Activated CD4-positive, alpha-beta T cell treated with anti-CD3 and anti-CD28 coated beads, Interleukin-2, Interleukin-6, amounts not matched to agents 100 ng/mL and 50 ng/mL, durations not matched to agents 16 hours and 8 hours (primary cell): ENCODE data around the gene ANKS6.

Experiments
- DNase-seq: peaks from one replicate; pipeline ENCODE4 v3.0.0-alpha.2; 2020

Gene ANKS6

DNA sequence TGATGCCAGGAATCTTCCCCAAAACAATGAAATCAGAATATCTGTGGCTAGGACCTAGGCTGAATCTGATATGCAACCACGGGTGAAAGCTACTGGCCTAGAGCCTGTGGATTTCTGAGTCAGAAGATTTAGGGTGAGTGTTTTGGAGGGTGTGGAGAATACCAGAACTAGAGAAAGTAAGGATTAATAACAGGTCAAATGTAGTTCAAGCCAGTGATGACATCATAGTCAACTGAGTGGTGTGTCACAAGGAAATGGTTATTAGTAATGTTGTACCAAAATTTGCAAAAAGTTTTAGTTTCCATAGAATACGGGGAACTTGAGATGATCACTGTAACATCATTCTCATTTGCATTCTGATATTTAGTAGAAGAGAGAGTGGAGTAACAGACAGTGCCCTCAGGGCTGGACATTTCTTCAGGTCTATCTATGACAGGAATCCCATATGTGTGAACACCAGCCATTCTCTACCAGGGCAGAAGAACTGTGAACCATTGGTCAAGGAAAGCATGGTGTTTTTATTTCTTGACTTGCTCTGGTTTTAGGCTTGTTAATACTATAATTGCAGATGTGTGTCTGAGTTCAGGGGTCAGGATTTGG lies 14.8 kb upstream of the ANKS6 start:
- no peak for DNase-seq

DNA sequence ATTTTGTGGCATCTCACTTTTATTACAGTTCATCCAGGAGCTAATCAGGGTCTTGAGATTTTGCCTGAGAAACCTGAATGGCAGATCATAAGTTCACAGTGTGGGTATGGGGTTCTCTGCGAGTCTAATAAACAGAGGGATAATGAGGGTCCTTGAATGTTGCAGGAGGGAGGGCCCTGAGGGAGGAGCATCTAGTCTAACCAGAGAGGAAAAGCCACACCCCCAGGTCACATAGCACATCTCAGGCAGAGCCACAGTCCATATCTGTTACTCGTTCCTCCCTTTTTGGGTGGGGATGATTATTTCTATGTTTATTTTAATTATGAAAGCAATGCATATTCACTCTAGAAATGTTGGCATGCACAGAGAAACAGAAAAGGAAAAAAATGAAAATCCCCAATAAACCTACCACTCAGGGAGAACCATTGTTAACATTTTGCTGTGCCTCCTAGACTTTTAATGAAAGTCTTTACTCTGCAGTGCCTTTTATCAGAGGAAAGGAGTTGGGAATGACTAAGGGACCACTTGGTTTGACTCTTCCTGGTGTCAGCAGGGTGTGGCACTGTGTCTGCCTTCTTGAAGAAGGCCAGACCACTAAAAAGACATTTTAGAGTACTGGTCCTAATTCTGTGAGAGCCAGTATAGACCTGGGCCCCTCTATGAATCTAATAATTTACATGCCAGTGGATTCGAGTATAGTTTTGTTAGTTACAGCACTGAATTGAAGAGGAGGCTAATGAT lies 13.9 kb upstream of the ANKS6 start:
- DNase-seq = no peak

DNA sequence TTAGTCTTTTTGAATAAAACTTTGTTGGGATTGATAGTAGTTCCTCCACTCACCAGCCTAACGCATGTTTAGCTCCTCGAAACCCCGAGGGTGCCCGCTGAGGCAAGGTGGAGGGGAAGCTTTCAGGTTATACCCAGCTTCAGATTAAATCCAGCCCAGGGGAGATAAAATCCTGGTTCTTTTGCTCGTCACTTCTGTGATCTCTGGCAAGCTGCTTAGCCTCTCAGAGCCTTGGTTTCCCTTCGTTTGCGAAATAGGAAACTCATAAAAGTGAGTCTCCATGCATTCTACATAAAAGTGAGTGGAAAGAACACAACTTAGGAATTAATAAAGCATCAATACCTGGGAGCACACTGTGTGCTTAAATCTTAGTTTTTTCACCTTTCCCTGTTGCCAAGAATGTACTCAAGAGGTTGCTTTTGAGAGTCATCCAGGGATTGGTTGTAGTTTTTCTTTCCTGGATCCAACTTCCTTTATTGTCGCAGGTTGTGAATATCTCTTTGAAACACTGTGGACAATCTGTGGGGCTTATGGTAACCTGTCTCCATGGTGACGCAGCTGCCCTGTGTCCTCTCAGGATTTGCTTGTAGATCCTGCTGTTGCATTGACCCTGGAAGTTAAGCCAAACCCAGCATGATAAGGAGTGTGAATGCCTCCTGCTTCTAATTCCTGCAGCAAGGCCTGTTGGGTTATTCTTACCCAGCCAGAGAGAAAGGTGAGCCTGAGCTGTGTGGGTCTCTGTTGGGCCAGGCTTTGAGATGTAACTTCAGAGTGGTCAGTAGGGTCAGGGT lies 13.2 kb upstream of the ANKS6 start:
- no peak for DNase-seq

DNA sequence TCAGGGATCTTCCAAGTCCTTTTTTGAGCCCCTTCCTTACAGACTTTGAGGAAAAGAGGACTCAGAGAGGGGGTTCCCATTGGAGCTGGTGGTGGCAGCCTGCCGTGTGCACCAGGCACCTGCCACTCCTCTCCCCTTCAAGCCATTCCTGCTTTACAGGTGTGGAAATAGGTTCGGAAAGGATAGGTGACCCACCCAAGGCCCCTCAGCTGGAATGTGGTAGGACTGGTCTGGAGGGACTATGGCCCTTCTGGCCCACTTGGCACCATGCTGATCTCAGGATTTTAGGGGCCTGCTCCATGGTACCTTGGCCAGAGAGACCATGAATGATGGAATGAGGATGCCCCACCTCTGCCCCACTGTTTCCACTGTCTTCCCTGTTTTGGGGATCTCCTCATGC lies 12.5 kb upstream of the ANKS6 start:
- no peak for DNase-seq

DNA sequence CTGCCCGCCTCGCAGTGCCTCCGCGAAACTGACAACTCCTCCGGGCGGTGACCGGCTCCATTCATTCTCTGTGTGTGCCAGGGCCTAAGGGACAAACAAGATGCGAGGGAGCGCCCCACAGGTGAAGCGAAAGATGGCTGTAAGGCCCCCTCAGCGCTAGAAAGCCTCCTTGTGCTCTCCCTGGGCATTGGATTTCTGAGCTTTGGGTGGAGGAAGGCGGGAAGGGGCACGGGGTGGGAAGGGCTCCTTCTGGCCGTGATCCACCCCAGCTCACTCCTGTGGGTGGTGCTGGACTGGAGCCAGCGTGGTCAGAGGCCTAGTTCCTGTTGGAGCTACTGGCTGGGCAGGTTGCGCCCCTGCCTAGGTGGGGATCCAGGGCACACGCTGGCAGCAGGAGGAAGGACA lies 12.1 kb upstream of the ANKS6 start:
- DNase-seq = no peak

DNA sequence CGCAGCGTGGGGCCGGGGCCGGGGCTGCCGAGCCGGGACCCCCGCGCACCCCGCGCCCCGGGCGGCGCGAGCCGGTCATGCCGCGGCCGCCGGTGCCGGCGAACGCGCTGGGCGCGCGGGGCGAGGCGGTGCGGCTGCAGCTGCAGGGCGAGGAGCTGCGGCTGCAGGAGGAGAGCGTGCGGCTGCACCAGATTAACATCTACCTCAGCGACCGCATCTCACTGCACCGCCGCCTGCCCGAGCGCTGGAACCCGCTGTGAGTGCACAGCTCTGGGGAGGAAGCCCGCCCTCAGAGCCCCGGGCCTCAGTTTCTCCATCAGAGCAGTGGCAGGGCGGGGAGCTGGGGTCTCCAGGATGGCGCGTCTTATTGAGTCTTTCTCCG lies 11.4 kb upstream of the ANKS6 start:
- DNase-seq = peak; percentile 28

DNA sequence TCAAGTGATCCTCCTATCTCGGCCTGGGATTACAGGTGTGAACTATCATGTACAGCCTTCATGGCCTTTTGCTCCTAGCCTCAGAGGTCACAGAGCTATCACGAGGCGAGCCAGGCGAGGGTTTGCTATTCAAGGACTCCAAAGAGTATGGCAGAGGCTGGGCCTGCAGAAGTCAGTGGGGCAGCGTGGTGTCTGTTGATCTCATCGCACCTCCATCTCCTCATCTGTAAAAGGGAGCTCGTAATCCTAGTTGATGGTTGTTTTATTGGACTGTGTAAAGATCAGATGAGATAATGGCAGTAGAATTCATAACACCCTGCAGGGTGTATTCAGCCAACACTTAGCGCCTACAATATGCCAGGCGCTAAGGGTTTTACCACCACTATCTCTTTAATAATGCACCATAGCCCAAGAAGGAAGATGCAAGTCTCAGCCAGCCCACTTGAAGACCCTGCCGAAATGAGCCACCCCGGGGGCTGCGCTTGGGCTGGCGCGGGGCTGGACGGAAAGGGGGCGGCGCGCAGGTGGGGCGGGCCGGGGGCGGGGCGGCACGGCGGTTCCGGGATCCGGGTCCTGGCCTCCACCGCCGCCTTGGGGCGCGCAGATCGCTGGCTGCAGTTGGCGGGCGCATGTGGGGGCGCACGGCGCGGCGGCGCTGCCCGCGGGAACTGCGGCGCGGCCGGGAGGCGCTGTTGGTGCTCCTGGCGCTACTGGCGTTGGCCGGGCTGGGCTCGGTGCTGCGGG lies 10.9 kb upstream of the ANKS6 start, which contains the start of gene GALNT12:
GALNT12 (plus strand) TSS at position 601 of the 744 bp plus-strand sequence; CDS start at position 630, 29 bp downstream.
- DNase-seq = peak; percentile 46

DNA sequence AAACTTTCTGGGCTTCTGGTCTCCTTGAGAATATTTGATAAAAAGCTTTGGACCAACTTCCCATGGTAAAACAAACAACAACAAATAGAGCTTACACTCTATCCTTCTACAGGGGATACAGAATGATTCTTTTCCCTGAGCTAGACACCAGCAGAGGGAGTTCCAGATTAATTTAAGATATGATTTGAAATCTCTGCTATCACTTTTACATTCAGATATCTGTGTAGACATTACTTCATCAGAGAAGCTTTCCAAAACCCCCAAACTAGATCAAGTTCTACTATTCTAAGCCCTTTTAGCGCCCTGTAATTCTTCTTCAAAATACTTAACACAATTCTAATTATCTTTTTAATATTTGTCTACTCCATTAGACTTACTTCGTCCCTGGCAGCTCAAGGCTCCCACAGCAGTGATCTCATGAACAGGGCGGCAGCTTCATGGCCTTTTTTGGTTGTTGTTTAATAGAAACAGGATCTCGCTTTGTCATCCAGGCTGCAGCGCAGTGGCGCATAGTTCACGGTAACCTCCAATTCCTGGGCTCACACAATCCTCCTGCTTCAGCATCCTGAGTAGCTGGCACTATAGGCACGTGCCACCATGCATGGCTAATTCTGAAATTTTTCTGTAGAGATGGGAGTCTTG lies 10.2 kb upstream of the ANKS6 start:
- no peak for DNase-seq

DNA sequence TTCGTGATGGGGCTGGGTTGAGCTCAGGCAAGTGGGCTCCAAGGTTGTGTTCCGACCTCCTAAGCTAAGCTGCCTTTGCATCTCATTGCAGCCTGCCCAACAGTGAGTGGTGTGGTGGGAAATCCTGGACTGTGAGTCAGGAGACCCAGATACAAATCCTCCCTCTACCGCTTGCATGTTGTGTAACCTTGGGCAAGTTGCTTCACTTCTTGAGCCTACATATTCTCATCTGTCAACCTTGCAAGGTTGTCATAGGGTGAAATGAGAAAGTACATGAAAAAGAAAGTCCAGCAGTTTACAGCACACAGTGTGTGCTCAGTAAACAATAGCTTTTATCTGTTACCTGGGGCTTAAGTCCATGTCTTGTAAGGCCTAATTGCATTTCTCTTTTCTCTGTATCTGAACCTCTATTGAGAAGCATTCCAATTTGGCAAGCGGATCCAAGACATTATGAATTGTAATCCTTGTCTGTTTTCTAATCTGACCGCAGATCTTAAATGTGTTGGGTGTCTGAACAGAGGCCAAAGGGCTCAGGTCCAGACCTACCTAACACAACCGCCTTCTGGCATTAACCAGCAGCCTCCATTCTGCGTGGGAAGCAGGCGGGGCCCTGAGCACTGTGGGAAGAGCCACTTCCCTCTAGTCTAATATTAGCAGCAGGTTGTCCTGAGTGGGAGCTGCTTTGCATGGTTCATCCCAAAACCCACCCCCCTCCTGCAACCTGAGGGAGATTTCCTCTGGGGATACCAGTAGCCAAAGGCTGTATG lies 9.3 kb upstream of the ANKS6 start:
- DNase-seq = no peak

DNA sequence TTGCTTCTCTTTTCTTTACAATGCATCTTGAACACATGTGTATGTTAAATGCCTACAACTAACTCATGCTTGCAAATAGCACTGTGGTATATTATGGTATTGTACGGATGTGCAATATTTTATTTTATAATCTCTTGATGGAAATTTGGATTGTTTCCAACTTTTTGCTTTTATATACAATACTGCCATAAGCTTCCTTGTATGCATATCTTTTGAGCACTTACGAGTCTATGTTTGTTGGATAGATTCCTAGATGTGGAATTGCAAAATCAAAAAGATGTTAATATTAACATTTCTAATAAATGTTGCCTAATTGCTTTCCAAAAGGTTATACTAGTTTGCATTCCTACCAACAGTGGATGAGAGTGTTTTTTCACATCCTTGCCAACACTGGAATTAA lies 7.7 kb upstream of the ANKS6 start:
- DNase-seq = no peak

DNA sequence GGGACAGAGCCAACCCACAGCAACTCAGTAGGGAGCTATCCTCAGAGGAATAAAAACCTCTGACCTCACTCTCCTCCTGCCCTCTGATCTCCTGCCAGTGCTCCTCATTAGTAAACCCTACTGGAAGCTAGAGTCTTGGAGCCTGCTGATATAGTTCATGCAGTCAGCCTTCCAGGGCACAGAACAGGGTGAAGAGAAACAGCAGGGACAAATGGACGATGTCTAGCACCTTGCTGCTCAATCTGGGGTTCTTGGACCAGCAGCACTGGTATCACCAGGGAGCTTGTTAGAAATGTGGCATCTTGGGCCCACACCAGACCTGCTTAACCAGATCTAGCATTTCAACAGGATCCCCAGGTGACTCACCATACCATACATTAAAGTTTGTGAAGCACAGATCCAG lies 5.6 kb upstream of the ANKS6 start:
- no peak for DNase-seq

DNA sequence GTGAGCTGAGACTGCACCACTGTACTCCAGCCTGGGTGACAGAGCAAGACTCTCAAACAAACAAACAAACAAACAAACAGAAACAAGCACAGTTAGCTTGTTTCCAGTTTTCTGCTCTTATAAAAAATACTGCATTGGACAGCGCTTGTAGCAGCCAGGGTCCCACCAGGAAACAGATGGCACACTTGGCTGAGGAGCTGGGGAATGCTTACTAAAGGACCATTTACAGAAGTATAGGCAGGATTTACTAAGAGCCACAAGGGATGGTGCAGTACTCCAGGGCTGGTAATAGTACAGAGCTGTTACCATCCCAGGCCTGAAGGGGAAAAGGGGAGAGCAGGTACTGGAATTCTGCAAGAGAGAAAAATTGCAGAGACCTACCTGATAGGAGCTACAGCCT lies 5.2 kb upstream of the ANKS6 start:
- DNase-seq = no peak

DNA sequence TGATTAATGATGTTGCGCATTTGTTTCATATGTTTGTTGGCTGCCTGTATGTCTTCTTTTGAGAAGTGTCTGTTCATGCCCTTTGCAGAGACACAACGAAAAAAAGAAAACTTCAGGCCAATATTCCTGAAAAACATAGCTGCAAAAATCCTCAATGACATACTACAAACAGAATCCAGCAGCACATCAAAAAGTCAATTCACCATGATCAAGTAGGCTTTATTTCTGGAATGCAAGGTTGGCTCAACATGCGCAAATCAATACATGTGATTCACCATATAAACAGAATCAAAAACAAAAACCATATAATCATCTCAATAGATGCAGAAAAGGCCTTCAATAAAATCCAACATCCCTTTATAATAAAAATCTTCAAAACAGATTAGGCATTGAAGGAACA lies 1.9 kb upstream of the ANKS6 start:
- no peak for DNase-seq

DNA sequence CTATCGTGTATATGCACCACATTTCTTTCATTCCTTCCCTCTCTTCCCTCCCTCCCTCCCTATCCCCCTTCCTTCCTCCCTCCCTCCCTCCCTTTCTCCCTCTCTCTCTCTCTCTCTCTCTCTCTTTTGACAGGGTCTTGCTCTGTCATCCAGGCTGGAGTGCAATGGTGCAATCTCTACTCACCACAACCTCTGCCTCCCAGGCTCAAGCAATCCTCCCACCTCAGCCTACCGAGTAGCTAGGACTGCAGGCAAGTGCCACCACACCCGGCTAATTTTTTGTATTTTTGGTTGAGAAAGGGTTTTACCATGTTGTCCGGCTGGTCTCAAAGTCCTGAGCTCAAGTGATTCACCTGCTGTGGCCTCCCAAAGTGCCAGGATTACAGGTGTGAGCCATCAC lies 1.1 kb upstream of the ANKS6 start:
- no peak for DNase-seq

DNA sequence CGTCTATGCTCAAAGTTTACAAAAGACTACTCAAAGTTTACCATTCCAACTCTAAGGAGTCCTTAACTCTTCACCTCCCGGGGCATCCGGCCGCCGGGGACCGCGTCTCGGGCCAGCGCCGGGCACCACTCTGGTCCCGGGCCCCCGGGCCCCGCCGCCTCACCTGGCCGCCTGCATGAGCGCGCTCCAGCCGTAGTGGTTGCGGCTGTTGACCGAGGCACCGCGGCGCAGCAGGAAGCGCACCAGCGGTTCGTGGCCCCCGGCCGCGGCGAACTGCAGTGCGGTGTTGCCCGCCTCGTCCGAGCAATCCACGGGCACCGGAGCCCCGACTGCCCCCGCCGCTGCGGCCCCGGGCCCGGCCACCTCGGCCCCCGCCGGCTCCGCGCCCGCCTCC lies 388 bp downstream of the ANKS6 start:
- no peak for DNase-seq

DNA sequence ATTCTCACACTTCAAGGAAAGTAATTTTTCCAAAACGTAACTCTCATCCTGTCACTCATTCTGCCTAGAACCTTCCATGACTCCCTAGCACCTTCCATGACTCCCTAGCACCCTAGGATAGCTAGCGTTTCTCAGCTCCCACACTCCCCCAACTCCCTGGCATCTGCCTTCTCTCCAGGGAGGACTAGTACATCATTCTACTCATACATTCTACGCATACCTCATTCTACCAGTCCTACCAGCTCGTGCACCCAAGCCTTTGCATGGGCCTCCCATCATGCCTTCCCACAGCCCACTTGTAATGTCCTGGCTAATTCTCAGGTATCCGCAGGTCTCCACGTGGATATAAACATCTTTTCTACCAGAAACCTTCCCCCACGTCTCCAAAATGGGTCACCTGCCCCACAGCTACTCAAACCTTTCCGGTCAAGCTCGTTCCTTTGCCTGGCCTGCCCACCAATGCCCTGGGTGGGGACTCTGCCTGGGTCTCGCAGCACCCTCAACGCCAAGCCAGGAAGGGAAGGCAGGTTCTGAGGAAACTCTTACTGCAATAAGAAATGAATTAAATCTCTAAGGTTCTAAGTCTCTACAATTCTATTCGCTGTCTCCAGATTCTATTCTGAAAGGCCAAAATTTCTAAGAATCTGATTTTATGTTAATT lies 930 bp downstream of the ANKS6 start:
- no peak for DNase-seq

DNA sequence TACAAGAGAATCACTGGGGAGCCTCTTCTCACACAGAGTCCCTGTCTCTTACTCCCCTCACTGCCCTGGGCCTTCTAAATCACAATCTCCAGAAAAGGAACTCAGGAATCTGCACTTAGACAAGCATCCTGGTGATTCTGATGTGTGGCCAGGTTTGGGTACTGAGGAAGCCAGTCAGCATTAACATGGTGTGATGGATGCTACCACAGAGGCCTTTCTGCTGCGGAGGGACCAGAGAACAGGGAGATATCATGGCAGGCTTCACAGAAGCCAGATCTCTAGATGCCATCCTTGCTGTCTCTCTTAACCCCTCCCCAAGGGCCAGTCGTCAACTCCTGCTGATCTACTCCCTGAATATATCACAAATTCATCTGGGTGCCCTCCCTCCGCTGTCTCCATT lies 1.6 kb downstream of the ANKS6 start:
- DNase-seq = no peak

DNA sequence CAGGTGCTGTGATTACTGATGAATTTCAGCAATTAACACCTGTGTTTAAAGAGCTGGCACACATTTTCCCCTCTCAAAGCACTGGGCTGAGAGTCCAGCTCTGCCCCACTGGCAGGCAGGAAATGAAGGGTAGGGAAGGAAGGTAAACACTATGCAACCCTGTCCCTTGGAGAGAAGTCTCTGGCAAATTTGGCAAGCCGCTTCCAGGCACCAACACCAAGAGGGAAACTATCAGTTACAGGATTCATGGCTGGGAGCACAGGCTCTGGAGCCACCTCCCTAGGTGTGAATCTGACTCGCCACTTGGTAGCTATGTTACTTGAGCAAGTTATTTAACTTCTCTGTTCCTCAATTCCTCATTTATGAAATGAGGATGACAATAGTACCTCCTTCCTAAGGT lies 3.3 kb downstream of the ANKS6 start:
- no peak for DNase-seq

DNA sequence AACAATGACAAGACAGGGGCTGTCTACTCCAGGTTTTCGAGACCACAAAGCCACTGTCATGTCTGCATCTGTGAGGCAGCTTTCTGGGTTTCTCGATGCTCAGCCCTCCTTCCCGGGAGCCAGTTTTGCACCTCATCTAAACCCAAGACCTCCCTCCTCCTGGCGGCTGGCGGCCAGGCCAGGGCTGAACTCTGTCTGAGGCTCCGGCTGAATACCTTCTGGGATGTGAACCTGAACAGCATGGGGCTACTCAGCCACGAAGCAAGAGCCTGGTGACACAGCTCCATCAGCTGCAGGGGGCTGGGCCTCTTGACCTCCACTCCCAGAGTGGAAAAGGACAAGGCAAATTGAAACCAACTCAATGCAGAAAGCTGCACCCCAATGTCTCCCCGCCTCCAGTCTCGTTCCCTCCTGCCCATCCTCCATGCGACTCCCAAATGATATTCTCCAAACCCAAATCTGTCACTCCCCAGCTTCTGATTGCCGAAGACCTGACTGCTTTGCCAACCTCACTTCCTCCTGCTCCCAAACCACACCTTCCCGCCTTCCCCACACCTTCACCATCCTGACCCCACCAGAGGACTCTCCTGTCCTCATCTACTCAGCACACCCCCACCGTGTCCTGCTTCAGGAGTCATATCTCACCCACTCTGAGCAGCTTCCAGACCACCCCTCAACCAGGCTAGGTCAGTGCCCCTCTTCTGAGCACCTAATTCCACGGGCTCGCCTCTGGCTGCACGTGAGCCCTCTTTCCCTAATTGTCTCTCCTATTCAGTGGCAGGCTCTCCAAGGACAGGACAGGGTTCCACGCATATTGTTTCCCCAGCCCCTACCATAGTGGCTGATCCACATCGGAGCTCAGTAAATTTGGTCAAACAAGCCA lies 4.5 kb downstream of the ANKS6 start:
- no peak for DNase-seq

DNA sequence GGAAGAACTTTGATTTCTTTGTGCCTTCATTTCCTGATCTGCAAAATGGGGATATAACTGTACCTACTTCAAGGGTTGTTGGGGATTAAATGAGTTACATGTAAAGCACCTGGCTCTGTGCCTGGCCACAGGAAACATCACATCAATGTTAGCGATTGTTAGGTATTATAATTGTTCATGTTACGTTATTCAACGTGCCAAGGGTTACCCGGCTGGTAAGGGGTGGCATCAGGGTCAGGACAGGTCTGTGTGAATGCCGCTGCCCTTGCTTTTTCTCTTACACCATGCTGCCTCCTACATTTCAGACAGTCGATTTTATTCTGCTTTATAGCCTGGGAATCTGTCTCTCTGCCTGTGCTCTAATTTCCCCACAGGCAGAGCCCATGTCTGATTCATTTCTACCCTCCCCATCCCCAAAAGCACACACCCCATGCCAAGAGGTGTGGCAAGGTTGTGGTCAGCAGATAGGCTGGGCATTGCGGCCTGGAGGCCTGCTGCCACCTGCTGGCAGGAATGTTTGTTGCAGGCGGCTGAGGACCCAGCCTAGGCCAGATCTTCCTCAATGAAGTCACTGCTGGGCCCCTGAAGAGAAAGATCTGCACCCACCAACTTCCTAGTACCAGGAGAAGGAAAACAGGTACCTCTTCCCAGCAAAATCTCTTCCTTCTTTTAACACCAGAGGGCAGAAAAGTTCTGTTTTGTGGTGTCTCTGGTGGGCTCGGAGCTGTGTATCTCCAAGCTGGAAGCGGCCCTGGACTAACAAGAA lies 5.3 kb downstream of the ANKS6 start:
- peak; percentile 79 for DNase-seq
